ENCODE results near the gene SLC46A2. TPM values are rescaled to one million over a fixed set of nuclear protein-coding genes. Genes with fewer than 3 reads are reported as not detected.

SLC46A2 gene
- total RNA-seq, 4 donors from 2014 or later = not detected

DNA sequence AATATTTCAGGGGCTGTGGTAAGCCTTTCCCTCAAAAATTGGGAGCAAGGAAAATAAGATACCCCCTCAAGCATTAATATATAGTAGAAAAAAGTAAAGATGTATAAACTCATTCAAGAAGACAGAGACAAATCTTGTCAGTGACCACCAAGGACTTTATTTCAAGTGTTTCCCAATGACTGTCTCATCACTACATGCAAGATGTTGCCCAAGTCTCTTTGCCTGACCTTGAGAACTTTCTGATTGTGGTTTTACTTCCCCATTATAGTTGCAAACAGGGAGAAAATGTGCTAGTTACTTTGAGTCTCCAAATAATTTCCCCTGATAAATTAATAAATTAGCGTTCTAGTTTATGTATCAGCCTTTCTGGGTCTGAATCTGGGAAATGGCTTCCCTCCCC lies 4.0 kb upstream of the SLC46A2 start:
- no peak for DNase-seq
- peaks cover 0 to 10% (median 0%) of the 10 kb centered on the region in 4 donors for H3K4me1 ChIP-seq
- H3K4me3 ChIP-seq = no peak overlapping the region
- H3K27me3 ChIP-seq = peaks cover 0 to 11% of the 10 kb centered on the region in 2 donors
- no peaks in the 10 kb centered on the region for H3K36me3 ChIP-seq
- no peak for TF ChIP-seq POLR2A (IDR thresholded peaks at IDR 0.05)
- TF ChIP-seq, protein P1, sequence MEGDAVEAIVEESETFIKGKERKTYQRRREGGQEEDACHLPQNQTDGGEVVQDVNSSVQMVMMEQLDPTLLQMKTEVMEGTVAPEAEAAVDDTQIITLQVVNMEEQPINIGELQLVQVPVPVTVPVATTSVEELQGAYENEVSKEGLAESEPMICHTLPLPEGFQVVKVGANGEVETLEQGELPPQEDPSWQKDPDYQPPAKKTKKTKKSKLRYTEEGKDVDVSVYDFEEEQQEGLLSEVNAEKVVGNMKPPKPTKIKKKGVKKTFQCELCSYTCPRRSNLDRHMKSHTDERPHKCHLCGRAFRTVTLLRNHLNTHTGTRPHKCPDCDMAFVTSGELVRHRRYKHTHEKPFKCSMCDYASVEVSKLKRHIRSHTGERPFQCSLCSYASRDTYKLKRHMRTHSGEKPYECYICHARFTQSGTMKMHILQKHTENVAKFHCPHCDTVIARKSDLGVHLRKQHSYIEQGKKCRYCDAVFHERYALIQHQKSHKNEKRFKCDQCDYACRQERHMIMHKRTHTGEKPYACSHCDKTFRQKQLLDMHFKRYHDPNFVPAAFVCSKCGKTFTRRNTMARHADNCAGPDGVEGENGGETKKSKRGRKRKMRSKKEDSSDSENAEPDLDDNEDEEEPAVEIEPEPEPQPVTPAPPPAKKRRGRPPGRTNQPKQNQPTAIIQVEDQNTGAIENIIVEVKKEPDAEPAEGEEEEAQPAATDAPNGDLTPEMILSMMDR (IDR thresholded peaks at IDR 0.05) = no peak
- no peak overlapping the region for H3K27ac ChIP-seq
- H3K9me3 ChIP-seq = no peaks in the 10 kb centered on the region

DNA sequence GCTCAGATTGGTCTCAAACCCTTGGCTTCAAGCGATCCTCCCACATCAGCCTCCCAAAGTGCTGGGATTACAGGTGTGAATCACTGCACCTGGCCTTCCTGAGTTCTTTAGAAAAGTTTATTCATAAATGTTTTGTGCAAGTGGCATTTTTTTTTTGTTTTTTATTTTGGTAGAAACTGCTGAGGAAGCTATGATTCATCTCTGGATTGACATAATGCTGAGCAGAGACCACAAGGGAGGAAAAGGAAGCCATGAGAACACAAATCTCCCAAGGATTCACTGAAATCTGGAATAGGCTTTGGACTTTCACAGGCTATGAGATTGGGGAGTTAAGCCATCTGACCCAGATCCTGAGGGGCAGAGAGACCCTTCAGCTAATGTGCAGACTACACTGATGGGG lies 3.4 kb upstream of the SLC46A2 start:
- Histone ChIP-seq H3K9me3 (no peaks in the 10 kb centered on the region), H3K4me3 (no peak overlapping the region), H3K4me1 (peaks cover 0 to 10% (median 0%) of the 10 kb centered on the region in 4 donors), H3K27ac (no peak overlapping the region), H3K36me3 (no peaks in the 10 kb centered on the region), H3K27me3 (peaks cover 0 to 11% of the 10 kb centered on the region in 2 donors)
- TF ChIP-seq POLR2A (IDR thresholded peaks at IDR 0.05) = no peak
- TF ChIP-seq, protein P1 (IDR thresholded peaks at IDR 0.05) = no peak
- DNase-seq = no peak

DNA sequence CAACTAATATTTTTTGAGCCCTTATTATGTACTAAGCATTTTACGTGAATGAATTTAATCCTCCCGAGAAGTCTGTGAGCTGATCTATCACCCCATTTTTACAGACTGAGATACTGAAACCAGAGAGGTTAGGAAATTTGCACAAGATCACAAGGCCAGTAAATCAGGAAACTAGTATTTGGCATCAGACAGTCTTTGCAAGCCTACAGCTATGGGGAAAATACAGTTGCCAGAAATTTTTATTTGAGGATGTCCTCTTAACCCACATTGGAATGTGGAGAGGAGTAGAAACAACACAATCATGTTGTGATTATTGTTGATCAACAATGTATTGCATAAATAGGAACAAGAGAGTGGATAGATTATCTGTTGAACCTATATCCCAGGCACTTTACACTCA lies 2.3 kb upstream of the SLC46A2 start:
- TF ChIP-seq, protein P1 (IDR thresholded peaks at IDR 0.05) = no peak
- TF ChIP-seq POLR2A (IDR thresholded peaks at IDR 0.05) = no peak
- no peak overlapping the region for H3K27ac ChIP-seq
- peaks cover 0 to 10% (median 0%) of the 10 kb centered on the region in 4 donors for H3K4me1 ChIP-seq
- no peaks in the 10 kb centered on the region for H3K36me3 ChIP-seq
- no peaks in the 10 kb centered on the region for H3K9me3 ChIP-seq
- H3K27me3 ChIP-seq = peaks cover 0 to 11% of the 10 kb centered on the region in 2 donors
- H3K4me3 ChIP-seq = no peak overlapping the region
- no peak for DNase-seq

DNA sequence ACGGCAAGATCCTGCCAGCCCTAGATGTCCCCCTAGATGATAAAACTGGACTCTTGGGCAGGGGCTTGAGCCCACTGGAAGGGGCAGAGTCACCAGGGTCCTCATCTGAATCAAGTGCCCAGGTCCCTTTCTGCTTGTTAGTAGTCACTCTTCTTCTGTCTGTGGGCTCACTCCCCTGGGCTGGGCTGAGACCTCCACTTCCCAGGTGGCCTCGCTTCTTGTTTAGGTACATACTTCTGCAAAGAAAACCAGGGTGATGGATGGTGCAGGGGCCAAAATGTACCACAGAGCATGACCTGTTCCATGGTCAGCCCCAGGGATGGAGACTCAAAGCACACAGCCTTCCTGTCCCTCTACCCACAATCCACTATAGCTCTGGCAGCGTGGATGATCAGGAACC lies 845 bp upstream of the SLC46A2 start:
- Histone ChIP-seq H3K36me3 (no peaks in the 10 kb centered on the region), H3K9me3 (no peaks in the 10 kb centered on the region), H3K27me3 (peaks cover 0 to 11% of the 10 kb centered on the region in 2 donors), H3K4me3 (no peak overlapping the region), H3K4me1 (peaks cover 0 to 10% (median 0%) of the 10 kb centered on the region in 4 donors), H3K27ac (no peak overlapping the region)
- no peak for DNase-seq
- TF ChIP-seq POLR2A (IDR thresholded peaks at IDR 0.05) = no peak
- TF ChIP-seq, protein P1 (IDR thresholded peaks at IDR 0.05) = no peak

DNA sequence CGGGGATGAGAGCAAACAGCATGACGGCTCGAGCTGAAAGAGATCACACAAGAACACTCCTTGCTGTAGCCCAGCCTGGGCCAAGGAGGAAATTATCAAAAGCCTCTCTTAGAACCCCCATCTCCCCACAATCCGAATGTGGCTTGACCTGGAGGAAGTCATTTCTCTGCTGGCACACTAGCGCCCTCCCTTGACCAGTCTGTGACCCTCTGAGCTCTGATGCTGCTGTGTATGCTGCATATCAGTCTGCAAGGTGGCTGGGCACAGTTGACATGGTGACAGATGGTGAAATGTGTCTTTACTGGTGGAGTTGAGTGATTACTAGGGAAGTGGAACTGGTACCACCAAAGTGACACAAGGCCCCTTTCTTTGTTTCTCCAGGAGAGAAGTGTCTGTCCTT lies 3.3 kb downstream of the SLC46A2 start:
- H3K9me3 ChIP-seq = no peaks in the 10 kb centered on the region
- TF ChIP-seq POLR2A (IDR thresholded peaks at IDR 0.05) = no peak
- TF ChIP-seq, protein P1 (IDR thresholded peaks at IDR 0.05) = peak in 1 of 6 experiments; percentile 13
- no peak overlapping the region for H3K27ac ChIP-seq
- peaks cover 0 to 10% (median 0%) of the 10 kb centered on the region in 4 donors for H3K4me1 ChIP-seq
- no peaks in the 10 kb centered on the region for H3K36me3 ChIP-seq
- no peak overlapping the region for H3K4me3 ChIP-seq
- DNase-seq = no peak
- H3K27me3 ChIP-seq = peaks cover 0 to 11% of the 10 kb centered on the region in 2 donors

DNA sequence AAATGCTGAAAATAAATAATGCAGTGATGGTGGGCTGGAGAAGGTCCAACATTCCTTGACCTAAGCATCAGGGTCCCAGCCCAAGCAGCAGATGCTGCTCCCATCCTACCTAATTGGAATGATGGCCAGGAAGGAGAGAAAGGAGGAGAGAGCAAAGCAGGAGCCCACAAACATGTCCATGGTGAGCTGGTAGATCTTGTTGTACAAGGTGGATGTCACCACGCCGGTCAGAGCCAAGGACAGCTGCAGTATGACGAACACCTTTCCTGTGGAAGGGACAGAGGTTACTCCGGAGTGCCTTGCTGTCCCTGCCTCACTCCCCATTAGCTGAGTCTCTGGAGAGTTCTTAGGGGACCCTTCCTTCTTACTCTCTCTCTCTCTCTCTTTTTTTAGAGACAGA lies 4.3 kb downstream of the SLC46A2 start:
- no peak for TF ChIP-seq POLR2A (IDR thresholded peaks at IDR 0.05)
- TF ChIP-seq, protein P1 (IDR thresholded peaks at IDR 0.05) = no peak
- H3K27ac ChIP-seq = no peak overlapping the region

More for the DNA sequence above, 4.3 kb downstream of the SLC46A2 start:
- peaks cover 0 to 10% (median 0%) of the 10 kb centered on the region in 4 donors for H3K4me1 ChIP-seq
- DNase-seq = no peak
- H3K27me3 ChIP-seq = peaks cover 0 to 11% of the 10 kb centered on the region in 2 donors
- no peaks in the 10 kb centered on the region for H3K9me3 ChIP-seq
- no peak overlapping the region for H3K4me3 ChIP-seq
- H3K36me3 ChIP-seq = peaks cover 0 to 2% (median 0%) of the 10 kb centered on the region in 3 donors

Measured in Peyer's patch (tissue), 4 donors.